Ishikawa (cell line): ENCODE data around the gene NEURL4.

Experiments used
- CEBPB ChIP-seq: IDR thresholded peaks from 2 replicates; pipeline ENCODE4 v1.6.1; 2012
- CREB1 ChIP-seq: IDR thresholded peaks from 2 replicates; pipeline ENCODE4 v1.6.1; 2012; ENCODE audit warnings: low read depth
- EGR1 ChIP-seq: IDR thresholded peaks from 2 replicates; pipeline ENCODE4 v1.6.1; 2012
- EP300 ChIP-seq: IDR thresholded peaks from 2 replicates; pipeline ENCODE4 v1.6.1; 2012; ENCODE audit warnings: borderline replicate concordance
- FOXM1 ChIP-seq: IDR thresholded peaks from 2 replicates; pipeline ENCODE4 v1.6.1; 2012; ENCODE audit warnings: low read depth, borderline replicate concordance
- NFIC ChIP-seq: IDR thresholded peaks from 2 replicates; pipeline ENCODE4 v1.6.1; 2012
- RAD21 ChIP-seq: IDR thresholded peaks from 2 replicates; pipeline ENCODE4 v1.6.1; 2012; ENCODE audit warnings: low read depth
- TAF1 ChIP-seq: IDR thresholded peaks from 2 replicates; pipeline ENCODE4 v1.6.1; 2012; ENCODE audit warnings: low read depth, mild to moderate bottlenecking
- TCF12 ChIP-seq: IDR thresholded peaks from 2 replicates; pipeline ENCODE4 v1.6.1; 2012; ENCODE audit warnings: low read depth
- TEAD4 ChIP-seq: IDR thresholded peaks from 2 replicates; pipeline ENCODE4 v1.6.1; 2012
- YY1 ChIP-seq: IDR thresholded peaks from 2 replicates; pipeline ENCODE4 v1.6.1; 2012; ENCODE audit warnings: low read depth
- ZBTB7A ChIP-seq: IDR thresholded peaks from 2 replicates; pipeline ENCODE4 v1.6.1; 2012; ENCODE audit warnings: low read depth
- TF ChIP-seq, protein P1 (sequence below): IDR thresholded peaks from 2 replicates; pipeline ENCODE4 v1.6.1; 2012; ENCODE audit warnings: low read depth, mild to moderate bottlenecking
- TF ChIP-seq, protein P2 (sequence below): IDR thresholded peaks from 2 replicates; pipeline ENCODE4 v1.6.1; 2012
- TF ChIP-seq, protein P3 (sequence below): IDR thresholded peaks from 2 replicates; pipeline ENCODE4 v1.6.1; 2012

Gene NEURL4

DNA sequence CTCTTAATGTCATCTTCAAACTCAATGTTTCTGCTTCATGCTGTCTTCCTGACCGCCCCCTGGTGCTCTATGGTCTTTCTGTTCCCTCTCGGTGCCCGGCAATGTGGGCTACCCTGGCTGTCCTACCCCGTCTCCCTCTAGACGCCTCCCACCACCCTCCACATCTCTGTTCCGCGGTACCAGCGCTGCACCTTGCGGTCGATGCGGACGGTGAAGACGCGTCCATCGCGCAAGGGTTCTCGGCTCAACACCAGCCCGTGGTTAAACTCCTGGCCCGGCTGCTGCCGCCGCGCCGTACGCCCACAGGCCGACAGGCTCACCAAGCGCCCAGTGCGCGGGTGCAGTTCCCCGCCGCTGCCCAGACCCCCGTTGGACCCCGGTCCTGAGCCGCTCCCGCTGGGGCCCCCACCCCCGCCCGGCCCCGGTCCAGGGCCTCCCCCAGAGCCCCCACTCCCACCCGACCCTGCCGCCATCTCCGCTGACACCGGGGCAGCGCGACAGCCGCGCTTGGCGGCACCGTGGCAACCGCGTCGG is at the start of gene NEURL4:
NEURL4 (minus strand) TSS at position 496 of the 534 bp plus-strand sequence; CDS start at position 473, 23 bp downstream.
- TF ChIP-seq, protein P1, sequence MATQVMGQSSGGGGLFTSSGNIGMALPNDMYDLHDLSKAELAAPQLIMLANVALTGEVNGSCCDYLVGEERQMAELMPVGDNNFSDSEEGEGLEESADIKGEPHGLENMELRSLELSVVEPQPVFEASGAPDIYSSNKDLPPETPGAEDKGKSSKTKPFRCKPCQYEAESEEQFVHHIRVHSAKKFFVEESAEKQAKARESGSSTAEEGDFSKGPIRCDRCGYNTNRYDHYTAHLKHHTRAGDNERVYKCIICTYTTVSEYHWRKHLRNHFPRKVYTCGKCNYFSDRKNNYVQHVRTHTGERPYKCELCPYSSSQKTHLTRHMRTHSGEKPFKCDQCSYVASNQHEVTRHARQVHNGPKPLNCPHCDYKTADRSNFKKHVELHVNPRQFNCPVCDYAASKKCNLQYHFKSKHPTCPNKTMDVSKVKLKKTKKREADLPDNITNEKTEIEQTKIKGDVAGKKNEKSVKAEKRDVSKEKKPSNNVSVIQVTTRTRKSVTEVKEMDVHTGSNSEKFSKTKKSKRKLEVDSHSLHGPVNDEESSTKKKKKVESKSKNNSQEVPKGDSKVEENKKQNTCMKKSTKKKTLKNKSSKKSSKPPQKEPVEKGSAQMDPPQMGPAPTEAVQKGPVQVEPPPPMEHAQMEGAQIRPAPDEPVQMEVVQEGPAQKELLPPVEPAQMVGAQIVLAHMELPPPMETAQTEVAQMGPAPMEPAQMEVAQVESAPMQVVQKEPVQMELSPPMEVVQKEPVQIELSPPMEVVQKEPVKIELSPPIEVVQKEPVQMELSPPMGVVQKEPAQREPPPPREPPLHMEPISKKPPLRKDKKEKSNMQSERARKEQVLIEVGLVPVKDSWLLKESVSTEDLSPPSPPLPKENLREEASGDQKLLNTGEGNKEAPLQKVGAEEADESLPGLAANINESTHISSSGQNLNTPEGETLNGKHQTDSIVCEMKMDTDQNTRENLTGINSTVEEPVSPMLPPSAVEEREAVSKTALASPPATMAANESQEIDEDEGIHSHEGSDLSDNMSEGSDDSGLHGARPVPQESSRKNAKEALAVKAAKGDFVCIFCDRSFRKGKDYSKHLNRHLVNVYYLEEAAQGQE: no peak
- peak; percentile 81 for TF ChIP-seq YY1
- TF ChIP-seq NFIC: peak; percentile 20; the same call in 1 of the 2 replicates
- TF ChIP-seq TAF1: peak; percentile 65; the same call in 1 of the 2 replicates
- no peak for TF ChIP-seq ZBTB7A
- TF ChIP-seq EGR1: no peak; the same call in 1 of the 2 replicates

DNA sequence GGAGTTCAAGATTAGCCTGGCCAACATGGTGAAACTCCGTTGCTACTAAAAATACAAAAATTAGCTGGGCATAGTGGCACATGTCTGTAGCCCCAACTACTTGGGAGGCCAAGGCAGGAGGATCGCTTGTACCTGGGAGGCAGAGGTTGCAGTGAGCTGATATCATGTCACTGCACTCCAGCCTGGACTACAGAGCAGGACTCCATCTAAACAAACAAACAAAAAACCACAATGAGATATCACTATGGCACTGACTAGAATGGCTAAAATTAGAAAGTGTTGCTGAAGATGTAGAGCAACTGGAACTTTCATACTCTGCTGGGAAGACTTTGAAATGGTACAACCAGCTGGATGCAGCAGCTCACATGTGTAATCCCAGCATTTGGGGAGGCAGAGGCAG is 45.2 kb upstream of the NEURL4 start:
- TF ChIP-seq, protein P2, sequence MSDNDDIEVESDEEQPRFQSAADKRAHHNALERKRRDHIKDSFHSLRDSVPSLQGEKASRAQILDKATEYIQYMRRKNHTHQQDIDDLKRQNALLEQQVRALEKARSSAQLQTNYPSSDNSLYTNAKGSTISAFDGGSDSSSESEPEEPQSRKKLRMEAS: no peak
- TF ChIP-seq, protein P1: no peak
- TF ChIP-seq FOXM1 (no peak), YY1 (no peak), TEAD4 (no peak), TAF1 (no peak), EGR1 (no peak), TCF12 (no peak), EP300 (no peak), RAD21 (no peak), NFIC (no peak), CEBPB (no peak)
- TF ChIP-seq, protein P3, sequence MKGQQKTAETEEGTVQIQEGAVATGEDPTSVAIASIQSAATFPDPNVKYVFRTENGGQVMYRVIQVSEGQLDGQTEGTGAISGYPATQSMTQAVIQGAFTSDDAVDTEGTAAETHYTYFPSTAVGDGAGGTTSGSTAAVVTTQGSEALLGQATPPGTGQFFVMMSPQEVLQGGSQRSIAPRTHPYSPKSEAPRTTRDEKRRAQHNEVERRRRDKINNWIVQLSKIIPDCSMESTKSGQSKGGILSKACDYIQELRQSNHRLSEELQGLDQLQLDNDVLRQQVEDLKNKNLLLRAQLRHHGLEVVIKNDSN: no peak

DNA sequence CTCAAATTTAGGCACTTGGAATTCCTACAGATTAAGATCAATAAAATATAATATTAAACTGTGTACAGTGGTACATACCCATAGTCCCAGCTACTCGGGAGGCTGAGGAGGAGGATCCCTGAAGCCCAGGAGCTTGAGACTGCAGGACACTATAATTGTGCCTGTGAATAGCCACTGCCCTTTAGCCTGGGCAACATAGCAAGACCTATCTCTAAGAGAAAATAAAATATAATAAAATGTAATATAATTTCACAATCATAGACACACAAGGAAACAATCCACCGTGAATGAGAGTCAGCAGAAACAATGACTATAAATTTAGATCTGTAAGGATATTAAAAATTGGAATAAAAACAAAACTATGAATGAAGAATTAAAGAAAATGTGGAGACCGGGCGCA is 41.7 kb upstream of the NEURL4 start:
- TF ChIP-seq TEAD4: no peak
- no peak for TF ChIP-seq YY1
- no peak for TF ChIP-seq NFIC
- TF ChIP-seq TCF12: no peak
- no peak for TF ChIP-seq CREB1

DNA sequence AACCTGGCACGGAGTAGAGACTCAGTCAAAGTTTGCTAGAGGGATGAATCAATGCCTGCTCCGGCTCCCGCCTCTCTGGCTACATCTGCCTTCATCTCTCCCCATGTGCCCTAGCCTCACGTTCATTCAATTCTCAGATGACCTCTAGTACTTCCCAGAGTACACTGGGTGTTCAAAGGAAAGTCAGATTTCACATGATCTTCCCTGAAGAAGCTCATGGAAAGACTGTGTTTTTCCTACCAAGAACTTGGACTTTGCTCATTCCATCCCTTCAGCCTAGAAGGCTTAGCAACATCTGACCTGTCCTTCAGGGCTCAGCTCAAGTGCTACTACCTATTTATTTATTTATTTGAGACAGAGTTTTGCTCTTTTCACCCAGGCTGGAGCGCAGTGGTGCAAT is 40.7 kb upstream of the NEURL4 start:
- no peak for TF ChIP-seq EP300

DNA sequence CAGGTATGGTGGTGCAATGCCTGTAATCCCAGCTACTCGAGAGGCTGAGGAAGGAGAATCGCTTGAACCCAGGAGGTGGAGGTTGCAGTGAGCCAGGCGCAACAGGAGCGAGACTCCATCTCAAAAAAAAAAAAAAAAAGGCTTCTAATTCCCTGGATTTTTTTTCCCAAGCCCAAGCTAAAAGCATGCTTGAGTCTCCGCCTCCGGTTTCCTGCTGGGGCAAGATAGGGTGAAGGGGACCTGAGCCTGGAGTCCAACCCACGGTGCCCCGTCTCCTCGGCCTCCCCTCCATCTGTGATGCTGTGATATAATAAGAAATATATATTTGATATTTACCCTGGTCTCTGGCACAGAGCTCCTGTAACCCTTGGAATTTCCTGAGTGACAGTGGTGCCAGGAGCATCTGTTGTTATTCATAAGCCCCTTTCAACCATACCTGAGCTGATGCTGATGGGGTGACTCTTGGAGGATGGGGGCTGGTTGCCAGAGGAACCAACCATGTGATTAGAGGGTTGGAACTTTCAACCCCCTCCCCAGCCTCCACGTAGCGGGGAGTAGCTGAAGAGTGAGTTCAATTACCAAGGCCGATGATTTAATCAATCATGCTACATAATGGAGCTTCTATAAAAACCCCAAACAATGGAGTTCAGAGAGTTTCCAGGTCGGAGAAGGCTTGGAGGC is 38.9 kb upstream of the NEURL4 start:
- TF ChIP-seq TCF12: no peak
- no peak for TF ChIP-seq TEAD4
- TF ChIP-seq CEBPB: no peak
- TF ChIP-seq, protein P1: no peak
- no peak for TF ChIP-seq EP300
- TF ChIP-seq ZBTB7A: no peak
- TF ChIP-seq NFIC: no peak
- no peak for TF ChIP-seq RAD21
- TF ChIP-seq EGR1: no peak
- TF ChIP-seq FOXM1: no peak
- TF ChIP-seq, protein P2: no peak
- no peak for TF ChIP-seq YY1
- TF ChIP-seq, protein P3: no peak
- no peak for TF ChIP-seq CREB1
- TF ChIP-seq TAF1: no peak
